OCI-LY1 (cell line): ENCODE measurements around the gene PCDHA1.

Source experiments
- H2AFZ ChIP-seq: fragments of 200-600 bp; sonication (generic), shearing (Covaris generic); 2 replicates; pipeline ENCODE4 v1.6.0; 2014; ENCODE audit warnings: antibody characterized with exemption, mild to moderate bottlenecking, low read length
- H3F3A ChIP-seq: fragments of 200-600 bp; sonication (generic), shearing (Covaris generic); 2 replicates; pipeline ENCODE4 v1.6.0; 2014; ENCODE audit warnings: mild to moderate bottlenecking, antibody characterized with exemption, low read length, moderate library complexity; ENCODE audit not compliant: insufficient read depth
- H3K27ac ChIP-seq: fragments of 200-600 bp; sonication (generic); 2 replicates; pipeline ENCODE4 v1.5.1; 2014; ENCODE audit warnings: low read length, mixed run types, mild to moderate bottlenecking, low read depth; ENCODE audit not compliant: poor library complexity, severe bottlenecking
- H3K27me3 ChIP-seq: fragments of 200-600 bp; sonication (generic); 2 replicates; pipeline ENCODE4 v1.6.0; 2014; ENCODE audit warnings: antibody characterized with exemption, mild to moderate bottlenecking, low read length, moderate library complexity; ENCODE audit not compliant: insufficient read depth
- H3K36me3 ChIP-seq: fragments of 200-600 bp; sonication (generic); 2 replicates; pipeline ENCODE4 v1.6.1; 2014; ENCODE audit warnings: mild to moderate bottlenecking, antibody characterized with exemption, low read length, moderate library complexity, mixed read lengths; ENCODE audit not compliant: insufficient read depth
- H3K4me1 ChIP-seq: fragments of 200-600 bp; sonication (generic); 2 replicates; pipeline ENCODE4 v1.5.1; 2014; ENCODE audit warnings: mild to moderate bottlenecking, low read length, moderate library complexity; ENCODE audit not compliant: insufficient read depth, severe bottlenecking
- H3K4me2 ChIP-seq: fragments of 200-600 bp; sonication (generic), shearing (Covaris generic); 2 replicates; pipeline ENCODE4 v1.6.1; 2014; ENCODE audit warnings: low read length
- H3K4me3 ChIP-seq: fragments of 200-600 bp; sonication (generic); 2 replicates; pipeline ENCODE4 v1.5.1; 2014; ENCODE audit warnings: low read length, low read depth, mild to moderate bottlenecking, mixed read lengths; ENCODE audit not compliant: poor library complexity, severe bottlenecking
- H3K79me2 ChIP-seq: fragments of 200-600 bp; shearing (Covaris generic); 2 replicates; pipeline ENCODE4 v1.6.1; 2016; ENCODE audit warnings: mixed run types, low read length, mixed read lengths; ENCODE audit not compliant: insufficient read depth
- H3K9ac ChIP-seq: fragments of 200-600 bp; sonication (generic), shearing (Covaris generic); 2 replicates; pipeline ENCODE4 v1.6.1; 2014; ENCODE audit warnings: mild to moderate bottlenecking, low read length, mixed read lengths
- H3K9me2 ChIP-seq: fragments of 200-600 bp; sonication (generic), shearing (Covaris generic); 2 replicates; pipeline ENCODE4 v1.6.1; 2014; ENCODE audit warnings: low read depth, mild to moderate bottlenecking, low read length, mixed read lengths
- H3K9me3 ChIP-seq: fragments of 200-600 bp; shearing (Covaris generic); 2 replicates; pipeline ENCODE4 v1.6.1; 2014; ENCODE audit warnings: low read length, mixed read lengths
- H4K20me1 ChIP-seq: fragments of 200-600 bp; sonication (generic), shearing (Covaris generic); 2 replicates; pipeline ENCODE4 v1.6.0; 2016; ENCODE audit warnings: mild to moderate bottlenecking, low read length; ENCODE audit not compliant: insufficient read depth
- EZH2 ChIP-seq: fragments of 200-600 bp; sonication (generic), shearing (Covaris generic); IDR thresholded peaks from 2 replicates; pipeline ENCODE4 v1.8.0; 2017; ENCODE audit warnings: borderline replicate concordance, mixed run types, mild to moderate bottlenecking, antibody characterized with exemption, low read length, moderate library complexity, mixed read lengths
- TF ChIP-seq, protein P1 (sequence below): fragments of 200-600 bp; sonication (generic), shearing (Covaris generic); IDR thresholded peaks from 2 replicates; pipeline ENCODE4 v1.5.1; 2017; ENCODE audit warnings: mild to moderate bottlenecking, antibody characterized with exemption, low read length, moderate library complexity, mixed read lengths

PCDHA1 gene

DNA sequence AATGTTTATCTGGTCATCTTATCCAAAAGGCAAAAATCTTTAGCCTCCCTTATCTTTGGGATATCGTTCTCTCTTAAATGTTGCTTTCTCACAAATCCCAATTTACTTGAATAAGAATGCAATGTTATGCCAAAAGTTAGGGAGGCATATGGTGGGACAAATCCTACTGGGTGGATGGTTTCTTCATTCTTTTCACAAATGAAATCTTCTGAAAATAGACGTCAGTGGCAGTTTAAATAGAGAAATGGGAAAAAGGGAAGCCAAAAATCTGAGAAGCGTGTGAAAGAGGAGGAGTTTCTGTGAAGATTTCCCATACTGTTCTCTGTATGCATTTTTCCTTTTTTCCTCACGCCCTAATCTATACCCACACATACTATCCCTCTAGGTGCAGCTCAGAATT is 137.7 kb downstream of the PCDHA1 start:
- Histone ChIP-seq H3K4me3 (no peak overlapping the region), H3K36me3 (no peaks in the 10 kb centered on the region), H3K9me2 (no peaks in the 10 kb centered on the region), H3K79me2 (no peaks in the 10 kb centered on the region), H3K27me3 (no peaks in the 10 kb centered on the region), H3K9ac (no peak overlapping the region), H3K27ac (no peak overlapping the region), H3K9me3 (no peaks in the 10 kb centered on the region), H2AFZ (no peak overlapping the region), H3K4me2 (no peak overlapping the region), H4K20me1 (no peaks in the 10 kb centered on the region), H3F3A (no peaks in the 10 kb centered on the region), H3K4me1 (no peaks in the 10 kb centered on the region)
- no peak for TF ChIP-seq EZH2
- TF ChIP-seq, protein P1, sequence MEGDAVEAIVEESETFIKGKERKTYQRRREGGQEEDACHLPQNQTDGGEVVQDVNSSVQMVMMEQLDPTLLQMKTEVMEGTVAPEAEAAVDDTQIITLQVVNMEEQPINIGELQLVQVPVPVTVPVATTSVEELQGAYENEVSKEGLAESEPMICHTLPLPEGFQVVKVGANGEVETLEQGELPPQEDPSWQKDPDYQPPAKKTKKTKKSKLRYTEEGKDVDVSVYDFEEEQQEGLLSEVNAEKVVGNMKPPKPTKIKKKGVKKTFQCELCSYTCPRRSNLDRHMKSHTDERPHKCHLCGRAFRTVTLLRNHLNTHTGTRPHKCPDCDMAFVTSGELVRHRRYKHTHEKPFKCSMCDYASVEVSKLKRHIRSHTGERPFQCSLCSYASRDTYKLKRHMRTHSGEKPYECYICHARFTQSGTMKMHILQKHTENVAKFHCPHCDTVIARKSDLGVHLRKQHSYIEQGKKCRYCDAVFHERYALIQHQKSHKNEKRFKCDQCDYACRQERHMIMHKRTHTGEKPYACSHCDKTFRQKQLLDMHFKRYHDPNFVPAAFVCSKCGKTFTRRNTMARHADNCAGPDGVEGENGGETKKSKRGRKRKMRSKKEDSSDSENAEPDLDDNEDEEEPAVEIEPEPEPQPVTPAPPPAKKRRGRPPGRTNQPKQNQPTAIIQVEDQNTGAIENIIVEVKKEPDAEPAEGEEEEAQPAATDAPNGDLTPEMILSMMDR = no peak

DNA sequence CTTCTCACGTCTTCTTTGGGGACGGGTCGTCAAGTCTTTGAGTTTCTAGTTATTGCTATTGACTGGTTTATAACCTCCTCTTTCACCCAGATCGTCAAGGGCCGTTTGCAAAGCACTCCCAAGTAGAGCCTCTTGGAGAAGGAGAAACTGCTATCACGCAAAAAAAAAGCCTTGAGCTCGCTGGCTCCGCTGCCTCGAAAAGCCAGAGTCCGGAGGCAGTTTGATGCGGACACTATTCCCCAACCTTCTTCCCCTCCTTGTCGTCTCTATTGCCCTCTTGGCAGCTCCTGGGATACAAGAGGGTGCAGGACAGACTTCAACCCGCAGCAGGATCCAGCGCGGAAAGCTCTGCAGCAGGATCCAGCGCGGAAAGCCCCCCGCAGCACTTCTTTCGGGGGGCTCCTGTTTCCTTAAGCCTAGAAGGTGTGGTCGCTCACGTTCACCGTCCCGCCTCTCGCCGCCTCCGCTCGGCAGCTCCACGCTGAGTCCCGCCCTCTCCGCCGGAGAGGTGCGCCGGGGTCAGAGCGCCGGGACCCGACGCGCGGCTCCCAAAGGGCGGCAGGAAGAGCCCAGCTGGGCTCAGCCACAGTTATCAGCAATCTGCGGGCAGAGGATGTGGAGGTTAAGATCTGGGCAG is 140.0 kb downstream of the PCDHA1 start, which contains the start of gene PCDHAC1:
Gene PCDHAC1, plus strand, starts transcription at position 494 of the 637 bp plus-strand sequence. CDS start 594 bp downstream, outside the sequence.
- no peaks in the 10 kb centered on the region for H3K9me3 ChIP-seq
- no peaks in the 10 kb centered on the region for H3K27me3 ChIP-seq
- no peak within 1 kb of the TSS for H3K9ac ChIP-seq
- no peak within 1 kb of the TSS for H3K27ac ChIP-seq
- H3F3A ChIP-seq = no peaks in the 10 kb centered on the region
- no peaks in the 10 kb centered on the region for H3K79me2 ChIP-seq
- H3K4me3 ChIP-seq = no peak within 1 kb of the TSS
- H3K4me2 ChIP-seq = no peak within 1 kb of the TSS
- H3K9me2 ChIP-seq = no peaks in the 10 kb centered on the region
- H3K36me3 ChIP-seq = no peaks in the 10 kb centered on the region
- H3K4me1 ChIP-seq = no peaks in the 10 kb centered on the region
- H4K20me1 ChIP-seq = no peaks in the 10 kb centered on the region
- TF ChIP-seq EZH2 = no peak
- TF ChIP-seq, protein P1 = no peak
- H2AFZ ChIP-seq = no peak within 1 kb of the TSS

DNA sequence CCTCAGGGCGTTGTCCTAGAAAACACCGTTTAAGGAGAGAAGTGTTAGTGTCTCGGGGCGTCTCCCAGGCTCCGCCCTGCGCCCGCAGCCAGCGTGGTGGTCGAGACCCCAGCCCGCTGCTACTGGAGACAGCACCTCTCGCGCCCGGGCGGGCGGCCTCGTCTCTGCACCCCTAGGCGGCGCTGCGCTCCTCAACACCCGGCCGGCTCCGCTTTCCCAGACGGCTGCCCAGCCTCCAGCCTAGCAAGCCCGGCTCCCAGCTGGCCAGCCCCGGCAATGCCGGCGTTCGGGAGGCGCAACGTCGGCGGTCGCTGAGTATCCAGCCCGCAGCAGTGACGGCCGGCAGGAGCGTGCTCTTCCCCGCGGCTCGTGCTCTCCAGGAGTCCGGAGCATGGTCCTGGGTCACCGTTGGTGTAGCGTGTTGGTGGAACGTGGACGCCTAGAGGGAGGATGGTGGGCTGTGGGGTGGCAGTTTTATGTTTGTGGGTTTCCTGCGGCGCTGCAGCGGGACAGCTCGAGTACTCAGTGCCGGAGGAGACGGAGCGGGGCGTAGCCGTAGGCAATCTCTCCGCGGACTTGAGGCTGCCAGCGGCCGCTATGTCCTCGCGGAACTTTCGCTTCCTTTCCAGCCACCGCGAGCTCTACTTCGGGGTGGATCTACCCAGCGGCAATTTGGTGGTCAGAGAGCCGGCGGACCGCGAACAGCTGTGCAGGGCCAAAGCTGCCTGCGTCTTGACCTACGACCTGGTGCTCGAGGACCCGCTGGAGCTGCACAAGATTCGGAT is 140.7 kb downstream of the PCDHA1 start:
- Histone ChIP-seq H3K4me1 (no peaks in the 10 kb centered on the region), H3K27ac (no peak overlapping the region), H3K9me2 (no peaks in the 10 kb centered on the region), H3K9ac (no peak overlapping the region), H3K4me2 (no peak overlapping the region), H3K27me3 (no peaks in the 10 kb centered on the region), H4K20me1 (no peaks in the 10 kb centered on the region), H3F3A (no peaks in the 10 kb centered on the region), H3K4me3 (no peak overlapping the region), H3K9me3 (no peaks in the 10 kb centered on the region), H3K79me2 (no peaks in the 10 kb centered on the region), H3K36me3 (no peaks in the 10 kb centered on the region), H2AFZ (no peak overlapping the region)
- TF ChIP-seq, protein P1 = no peak
- no peak for TF ChIP-seq EZH2
